GM12873 (cell line): ENCODE measurements around the gene LOXL1.

ENCODE experiments used
- CTCF ChIP-seq: IDR thresholded peaks from 2 replicates; pipeline ENCODE4 v1.5.1; 2012; ENCODE audit warnings: low read depth, mild to moderate bottlenecking, moderate library complexity, low read length, control low read depth; ENCODE audit not compliant: insufficient read depth; ENCODE audit errors: missing control alignments

Gene LOXL1

DNA sequence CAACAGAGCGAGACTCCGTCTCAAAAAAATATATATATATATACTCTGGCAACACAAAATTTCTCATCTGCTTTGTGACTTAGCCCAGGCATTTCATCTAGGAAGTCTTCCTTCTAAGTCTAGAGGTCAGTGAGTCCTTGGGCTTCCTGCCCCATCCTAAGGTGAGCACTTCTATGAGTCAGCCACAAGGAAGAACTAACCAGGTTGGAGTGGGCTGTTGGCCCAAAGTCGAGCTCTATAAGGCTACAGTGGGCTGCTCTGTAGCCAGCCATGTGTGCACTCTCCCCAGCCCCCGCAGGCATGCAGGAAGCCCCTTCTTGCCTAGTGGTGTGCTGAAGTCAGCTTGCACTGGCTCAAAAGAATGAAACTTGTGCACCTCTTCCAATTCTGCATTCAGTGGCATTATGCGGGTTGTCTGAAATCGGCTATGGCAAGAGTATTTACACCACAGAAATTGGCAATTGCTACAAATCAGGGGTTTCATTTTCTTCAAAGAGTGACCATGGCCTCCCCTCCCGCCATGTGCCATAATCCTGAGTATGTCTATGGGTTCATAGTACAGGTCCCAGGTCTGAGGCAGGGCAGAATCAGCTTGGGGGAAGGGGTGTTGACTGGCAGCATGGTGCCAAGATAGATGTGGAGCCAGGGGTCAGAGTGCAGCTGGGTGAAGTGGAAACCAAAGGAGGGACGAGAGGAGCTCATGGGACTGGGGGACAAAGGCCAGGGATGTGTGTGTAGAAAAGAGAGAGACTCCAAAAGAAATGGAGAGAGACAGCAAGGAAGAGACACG is 22.0 kb upstream of the LOXL1 start:
- no peak for TF ChIP-seq CTCF

- no peak for TF ChIP-seq CTCF
Measured at GRCh38 chr15:73905225-73905827, 20.9 kb upstream of the LOXL1 start.

DNA sequence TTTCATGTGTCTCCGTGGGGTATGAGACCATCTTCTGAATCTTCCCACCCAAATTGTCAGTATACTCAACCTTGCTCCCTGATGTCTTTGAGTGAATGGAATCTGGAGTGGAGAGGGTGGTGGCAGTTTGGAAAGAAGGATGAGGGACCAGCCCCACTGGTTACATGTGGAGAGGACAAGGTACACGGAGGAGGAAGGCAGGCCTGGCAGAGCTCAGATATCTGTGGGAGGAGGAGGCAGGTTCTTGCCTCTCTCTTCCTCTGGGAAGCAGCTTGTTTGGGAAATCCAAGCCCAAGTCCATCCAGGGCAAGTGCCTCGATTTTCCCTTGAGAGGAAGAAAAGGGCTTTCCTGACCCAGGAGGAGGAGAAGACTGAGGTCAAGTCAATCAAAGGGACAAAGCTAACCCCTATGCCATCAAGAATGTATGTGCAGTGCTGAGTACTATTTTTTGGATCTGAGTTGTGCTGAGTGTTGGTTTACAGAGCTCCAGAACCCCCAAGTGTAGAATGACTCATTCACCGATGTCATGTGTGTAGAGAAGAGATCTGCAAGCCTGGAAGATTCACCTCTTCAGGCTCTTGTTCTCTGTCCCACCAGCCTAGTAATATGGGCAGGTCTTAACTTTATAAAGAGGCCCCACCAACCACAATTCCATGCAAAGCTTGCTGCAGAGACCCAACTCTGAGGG is 19.8 kb upstream of the LOXL1 start:
- no peak for TF ChIP-seq CTCF

- no peak for TF ChIP-seq CTCF
Measured at GRCh38 chr15:73907035-73907408, 19.2 kb upstream of the LOXL1 start.

DNA sequence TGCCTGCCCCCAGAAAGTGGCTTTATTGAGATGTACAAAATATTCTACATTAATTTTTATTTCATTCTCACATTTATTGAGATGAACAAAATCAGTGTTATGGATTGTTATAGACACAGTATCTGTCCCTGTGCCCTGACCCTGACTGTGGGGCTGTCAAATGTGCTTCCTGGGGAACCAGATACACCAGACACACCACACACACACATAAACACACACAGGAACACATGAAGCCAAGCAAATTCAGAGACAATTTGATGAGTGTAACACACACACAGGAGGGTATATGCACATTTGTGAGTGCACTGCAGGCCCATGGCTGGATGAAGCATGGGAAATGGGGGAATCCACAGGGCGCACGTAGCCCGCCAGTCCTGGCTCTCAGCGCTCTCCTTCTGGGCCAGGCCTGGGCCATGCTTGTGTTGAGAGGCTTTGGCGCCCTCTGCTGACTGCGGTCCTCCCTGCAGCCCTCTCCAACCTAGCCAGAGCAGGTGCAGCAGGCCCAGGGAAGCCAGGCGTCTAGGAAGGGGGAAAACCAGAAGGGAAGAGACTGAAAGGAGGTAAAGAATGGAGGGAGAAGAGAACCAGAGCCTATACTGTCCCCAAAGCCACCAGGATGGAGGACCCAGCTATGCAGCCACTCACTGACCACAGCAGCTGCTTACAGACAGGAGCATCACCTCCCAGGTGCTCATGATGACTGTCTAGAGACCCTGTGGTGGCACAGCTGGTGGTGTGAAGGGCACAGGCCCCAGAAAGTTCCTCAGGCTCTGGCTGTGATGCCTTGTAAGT is 18.0 kb upstream of the LOXL1 start:
- TF ChIP-seq CTCF = peak; percentile 94

GRCh38 chr15:73908822-73909122 is 17.5 kb upstream of the LOXL1 start:
- TF ChIP-seq CTCF = no peak

GRCh38 chr15:73909651-73910050 is 16.6 kb upstream of the LOXL1 start:
- TF ChIP-seq CTCF = no peak
